HG03045 (cell line): ENCODE measurements around the gene MYO9A.
"Not testable (repeated sequence)": the region's sequence is repeated elsewhere in the genome, so short reads cannot be mapped to it uniquely, and the experiment has no call there.

Experiments used
- ATAC-seq: cut with Tn5 transposase; IDR thresholded peaks from one replicate; pipeline ENCODE4 v1.9.1; 2021; ENCODE audit warnings: mild to moderate bottlenecking, moderate library complexity; ENCODE audit not compliant: unreplicated experiment

The MYO9A gene

GRCh38 chr15:71889947-71890346 is 228.0 kb downstream of the MYO9A start:
- no peak for ATAC-seq

DNA sequence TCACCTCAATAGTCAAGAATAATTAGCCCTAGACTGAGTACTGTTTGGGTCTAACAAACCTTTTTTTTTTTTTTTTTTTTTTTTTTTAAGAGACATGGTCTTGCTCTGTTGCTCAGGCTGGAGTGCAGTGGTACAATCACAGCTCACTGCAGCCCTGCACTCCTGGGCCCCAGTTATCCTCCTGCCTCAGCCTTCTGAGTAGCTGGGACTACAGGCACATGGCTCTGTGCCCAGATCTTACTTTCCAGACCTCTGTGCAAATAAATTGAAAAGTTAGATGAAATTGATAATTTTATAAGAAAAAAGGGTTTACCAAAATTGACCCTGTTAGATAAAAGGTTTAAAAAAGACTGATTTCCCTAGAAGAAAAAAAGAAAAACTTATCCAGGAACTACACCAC is 228.6 kb downstream of the MYO9A start:
- no peak for ATAC-seq

DNA sequence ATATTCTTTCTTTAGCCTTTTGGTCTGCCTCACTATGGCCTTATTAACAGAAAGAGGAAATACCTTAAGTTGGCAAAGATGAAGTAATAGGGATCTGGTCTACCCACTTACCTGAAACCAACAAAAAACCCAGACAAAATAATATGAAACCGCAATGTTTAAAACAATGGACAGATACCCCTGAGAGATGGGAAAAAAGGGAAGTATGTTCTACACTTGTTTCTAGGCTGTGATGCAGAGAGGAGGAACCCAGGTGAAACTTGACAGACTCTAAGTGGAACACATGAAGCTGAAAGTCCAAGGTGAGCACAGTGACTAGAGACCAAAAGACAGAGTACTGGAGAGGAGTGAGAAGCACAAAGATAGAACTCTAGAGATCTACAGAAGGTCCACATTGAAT is 229.2 kb downstream of the MYO9A start:
- ATAC-seq = no peak

DNA sequence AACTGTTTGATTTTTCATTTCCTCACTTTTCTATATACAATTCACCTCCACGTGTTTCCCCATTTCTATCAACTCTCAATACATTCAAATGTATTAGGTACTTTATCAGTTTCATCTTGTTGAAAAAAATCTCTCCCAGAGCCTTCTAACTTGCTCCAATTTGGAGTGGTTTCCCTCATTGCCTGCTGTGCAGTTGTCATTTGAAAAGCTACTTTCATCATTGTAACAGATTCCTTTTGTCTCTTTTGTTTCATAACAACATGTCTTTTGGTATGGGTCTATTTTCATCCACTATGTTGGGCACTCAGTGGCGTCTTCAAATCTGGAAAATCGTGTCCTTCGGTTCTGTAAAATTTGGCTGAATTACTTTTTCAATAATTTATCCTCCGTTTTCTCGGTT is 232.6 kb downstream of the MYO9A start:
- no peak for ATAC-seq

GRCh38 chr15:71883447-71883846 is 234.5 kb downstream of the MYO9A start:
- ATAC-seq = peak; percentile 52

- ATAC-seq = no peak
Observed at GRCh38 chr15:71880276-71880675, 237.7 kb downstream of the MYO9A start.

- ATAC-seq = no peak
Observed at GRCh38 chr15:71874245-71874644, 243.7 kb downstream of the MYO9A start.

DNA sequence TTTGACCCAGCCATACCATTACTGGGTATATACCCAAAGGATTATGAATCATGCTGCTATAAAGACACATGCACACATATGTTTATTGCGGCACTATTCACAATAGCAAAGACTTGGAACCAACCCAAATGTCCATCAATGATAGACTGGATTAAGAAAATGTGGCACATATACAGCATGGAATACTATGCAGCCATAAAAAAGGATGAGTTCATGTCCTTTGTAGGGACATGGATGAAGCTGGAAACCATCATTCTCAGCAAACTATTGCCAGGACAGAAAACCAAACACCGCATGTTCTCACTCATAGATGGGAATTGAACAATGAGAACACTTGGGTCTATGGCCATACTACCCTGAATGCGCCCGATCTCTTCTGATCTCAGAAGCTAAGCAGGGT is 259.7 kb downstream of the MYO9A start:
- ATAC-seq = not testable (repeated sequence)

GRCh38 chr15:71853543-71853942 is 264.4 kb downstream of the MYO9A start:
- ATAC-seq = no peak

GRCh38 chr15:71844916-71845315 is 273.0 kb downstream of the MYO9A start:
- no peak for ATAC-seq

- no peak for ATAC-seq
Observed at GRCh38 chr15:71841563-71841962, 276.4 kb downstream of the MYO9A start.

- ATAC-seq = no peak
Observed at GRCh38 chr15:71830981-71831380, 287.0 kb downstream of the MYO9A start.

DNA sequence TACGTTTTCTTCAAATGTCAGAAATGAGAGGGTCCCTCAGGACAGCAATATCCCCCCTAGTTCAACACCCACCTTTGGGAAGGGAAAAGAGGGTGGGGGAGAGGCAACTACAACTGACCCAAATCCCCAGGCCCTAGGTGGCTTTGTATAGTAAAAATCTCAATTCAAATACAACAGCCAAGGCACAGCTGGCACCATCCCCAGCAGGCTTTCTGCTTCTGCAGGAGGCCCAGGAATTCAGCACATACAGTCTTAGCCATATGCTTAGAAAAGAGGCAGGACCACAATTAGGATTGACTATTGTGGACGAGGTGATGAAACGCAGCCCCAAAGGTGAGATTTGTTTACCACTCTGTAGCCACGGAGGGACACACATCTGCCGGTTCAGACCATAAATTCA is 291.8 kb downstream of the MYO9A start:
- no peak for ATAC-seq

- no peak for ATAC-seq
Observed at GRCh38 chr15:71825021-71825730, 292.8 kb downstream of the MYO9A start.

GRCh38 chr15:71823801-71824200 is 294.1 kb downstream of the MYO9A start:
- ATAC-seq = no peak

GRCh38 chr15:71822890-71823630 is 294.9 kb downstream of the MYO9A start:
- no peak for ATAC-seq

DNA sequence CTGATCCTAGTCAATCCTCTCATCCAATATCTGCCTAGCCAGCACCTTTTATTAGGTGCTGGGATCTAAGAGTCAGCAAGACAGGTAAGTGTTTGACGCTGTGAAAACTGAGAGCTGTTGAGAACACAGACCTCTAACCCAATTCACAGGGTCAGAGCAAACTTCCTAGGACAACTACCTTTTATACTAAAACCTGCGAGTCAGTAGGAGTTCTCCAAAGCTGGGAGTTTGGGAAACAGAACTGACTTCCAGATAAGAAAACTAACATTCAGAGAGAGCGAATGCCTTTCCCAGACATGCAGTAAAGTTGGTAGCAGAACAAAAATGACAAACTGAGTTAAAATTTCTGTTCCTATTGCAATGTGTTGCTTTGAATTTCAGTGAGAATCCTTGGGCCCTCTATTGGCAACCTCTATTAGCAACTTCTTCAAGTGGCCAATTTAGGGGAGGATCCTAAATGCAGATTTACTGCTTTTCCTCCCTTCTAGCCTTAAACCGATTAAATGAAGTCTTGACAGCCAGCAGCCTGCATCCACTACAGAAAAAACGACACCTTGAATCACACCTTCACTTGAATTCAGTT is 296.3 kb downstream of the MYO9A start:
- no peak for ATAC-seq

- ATAC-seq = no peak
Observed at GRCh38 chr15:71820127-71820526, 297.8 kb downstream of the MYO9A start.

DNA sequence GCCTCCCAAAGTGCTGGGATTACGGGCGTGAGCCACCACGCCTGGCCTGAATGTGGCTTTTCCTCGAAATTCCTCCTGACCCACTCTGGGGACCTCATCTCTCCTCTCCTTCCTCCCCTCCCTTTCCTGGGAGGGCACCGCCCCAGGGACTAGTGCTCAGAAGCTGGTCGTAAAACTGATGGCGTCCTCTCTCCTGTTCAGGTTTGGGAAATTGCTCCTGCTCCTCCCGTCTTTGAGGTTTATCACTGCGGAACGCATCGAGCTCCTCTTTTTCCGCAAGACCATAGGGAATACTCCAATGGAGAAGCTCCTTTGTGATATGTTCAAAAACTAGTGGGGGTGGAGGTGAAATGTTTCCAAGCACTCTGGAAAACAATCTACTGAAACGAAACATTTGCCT is 300.6 kb downstream of the MYO9A start:
- no peak for ATAC-seq

DNA sequence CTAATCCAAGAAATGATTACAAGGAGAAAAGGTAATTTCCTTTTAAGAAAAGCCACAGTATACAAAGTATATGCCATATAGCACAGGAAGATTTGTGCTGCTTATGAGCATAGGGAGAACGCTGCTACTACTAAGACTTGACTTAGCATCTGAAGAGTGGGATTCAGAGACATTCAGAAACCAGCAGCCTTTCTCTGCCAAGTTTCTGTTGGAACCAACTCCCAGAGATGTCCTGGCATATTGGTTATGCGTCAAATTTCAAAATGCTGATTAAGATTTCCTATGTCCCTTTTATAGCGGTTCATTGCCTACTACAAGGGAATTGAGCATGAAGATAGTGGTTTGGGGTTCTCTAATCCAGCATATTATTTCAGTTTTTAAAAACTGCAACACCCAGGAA is 302.6 kb downstream of the MYO9A start:
- no peak for ATAC-seq

DNA sequence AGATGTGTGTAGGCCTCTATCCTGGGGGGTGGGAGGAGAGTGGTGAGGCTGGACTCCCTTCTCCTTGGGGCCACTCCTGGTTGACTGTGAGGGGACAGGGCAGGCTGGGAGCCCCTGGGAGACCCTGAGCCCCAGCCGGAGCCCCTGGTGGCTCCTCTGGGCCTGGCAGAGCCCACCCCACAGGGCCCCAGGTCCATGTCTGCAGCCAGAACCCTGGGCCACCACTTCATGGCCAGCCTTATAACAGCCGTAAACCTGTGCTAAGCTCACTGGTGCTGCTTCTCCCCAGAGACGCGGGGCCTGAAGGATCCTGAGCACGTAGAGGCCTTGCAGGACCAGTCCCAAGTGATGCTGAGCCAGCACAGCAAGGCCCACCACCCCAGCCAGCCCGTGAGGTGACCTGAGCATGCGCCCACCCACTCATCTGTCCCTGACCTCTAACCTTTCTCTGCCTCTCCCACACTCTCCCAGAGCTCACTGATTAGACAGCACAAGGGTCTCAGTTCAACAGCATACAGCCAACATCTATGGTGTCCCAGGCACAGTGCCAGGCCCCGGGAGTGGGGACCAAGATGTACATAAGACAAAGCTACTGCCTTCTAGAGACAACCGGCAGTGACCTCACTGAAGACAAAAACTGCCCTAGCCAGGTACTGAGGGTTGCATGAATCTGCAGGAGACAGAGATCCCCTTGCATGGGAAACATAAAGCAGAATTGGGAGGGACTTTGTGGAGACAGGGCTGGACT is 304.1 kb downstream of the MYO9A start:
- no peak for ATAC-seq
